Measurements from ENCODE around the gene ASAP3.

DNA sequence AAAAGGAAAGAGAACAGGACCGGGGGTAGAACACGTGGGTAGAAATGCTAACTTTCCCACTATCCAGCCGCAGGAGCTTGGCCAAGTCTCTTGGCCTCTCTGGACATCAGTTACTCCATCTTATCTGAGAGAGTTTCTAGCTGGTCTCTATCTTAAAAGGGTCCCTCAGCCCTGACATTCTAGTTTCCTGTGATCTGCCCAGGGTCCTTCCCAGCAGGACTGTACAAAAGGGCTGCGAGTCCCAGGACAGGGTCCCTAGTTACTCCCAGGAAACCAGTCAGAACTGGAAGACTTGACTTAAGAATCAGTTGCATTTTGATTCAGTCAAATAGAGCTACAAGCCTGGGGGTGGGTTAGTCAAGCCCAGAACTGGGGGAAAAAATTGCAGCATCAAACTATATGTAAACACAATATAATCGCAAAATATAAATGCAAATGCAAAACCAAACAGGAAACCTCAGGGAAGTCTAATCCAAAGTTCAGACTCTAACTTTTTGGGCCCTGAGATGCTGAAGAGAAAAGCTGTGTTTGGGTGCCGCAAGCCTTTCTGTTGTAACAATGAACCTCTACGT lies 2.9 kb downstream of the ASAP3 start:
- no peak for TF ChIP-seq CTCF (tag by site-specific recombination; IDR thresholded peaks at IDR 0.05)
- no peak for TF ChIP-seq ZNF707 (tag by site-specific recombination; IDR thresholded peaks at IDR 0.05)
- TF ChIP-seq ZNF221 (tag by site-specific recombination; IDR thresholded peaks at IDR 0.05; ENCODE audit: borderline replicate concordance) = no peak
- no peak for TF ChIP-seq ZNF174 (tag by site-specific recombination; IDR thresholded peaks at IDR 0.05)
